Mammary epithelial cell (primary cell): ENCODE data around the gene CNOT3.

ENCODE experiments used
- CTCF ChIP-seq, 2 donors: IDR thresholded peaks in 1 of 2; conservative IDR thresholded peaks in 1 of 2; 2 replicates each; pipeline ENCODE4 v1.5.1; 2011 to 2012; ENCODE audit warnings: inconsistent platforms in 2 of 2, low read length in 2 of 2, mild to moderate bottlenecking in 2 of 2, control low read depth in 1 of 2, low read depth in 1 of 2; ENCODE audit not compliant: insufficient read depth in 1 of 2; ENCODE audit errors: extremely low read depth in 1 of 2
- EZH2 ChIP-seq: IDR thresholded peaks from 2 replicates; pipeline ENCODE4 v1.6.1; 2012; ENCODE audit warnings: low read length, inconsistent platforms, borderline replicate concordance

- TF ChIP-seq CTCF (conservative IDR thresholded peaks at IDR 0.05 in 1 of 2, IDR thresholded peaks at IDR 0.05 in 1 of 2; ENCODE audit: extremely low read depth in 1 of 2, insufficient read depth in 1 of 2, low read depth in 1 of 2, low read length in 2 of 2): no peak
- no peak for TF ChIP-seq EZH2
Measured at GRCh38 chr19:54133312-54133956, 4.1 kb upstream of the CNOT3 start.
